Vein endothelial cell (primary cell): ENCODE measurements around the gene ZDHHC13. TPM values are rescaled to one million over a fixed set of nuclear protein-coding genes. Genes with fewer than 3 reads are reported as not detected.

Experiments
- total RNA-seq: library from RNA; depleted of rRNA; stranded (reverse); fragments of >200 nt; gene quantifications from 2 replicates; pipeline ENCODE4 v1.2.3, GENCODE V29; 2012

The ZDHHC13 gene, protein sequence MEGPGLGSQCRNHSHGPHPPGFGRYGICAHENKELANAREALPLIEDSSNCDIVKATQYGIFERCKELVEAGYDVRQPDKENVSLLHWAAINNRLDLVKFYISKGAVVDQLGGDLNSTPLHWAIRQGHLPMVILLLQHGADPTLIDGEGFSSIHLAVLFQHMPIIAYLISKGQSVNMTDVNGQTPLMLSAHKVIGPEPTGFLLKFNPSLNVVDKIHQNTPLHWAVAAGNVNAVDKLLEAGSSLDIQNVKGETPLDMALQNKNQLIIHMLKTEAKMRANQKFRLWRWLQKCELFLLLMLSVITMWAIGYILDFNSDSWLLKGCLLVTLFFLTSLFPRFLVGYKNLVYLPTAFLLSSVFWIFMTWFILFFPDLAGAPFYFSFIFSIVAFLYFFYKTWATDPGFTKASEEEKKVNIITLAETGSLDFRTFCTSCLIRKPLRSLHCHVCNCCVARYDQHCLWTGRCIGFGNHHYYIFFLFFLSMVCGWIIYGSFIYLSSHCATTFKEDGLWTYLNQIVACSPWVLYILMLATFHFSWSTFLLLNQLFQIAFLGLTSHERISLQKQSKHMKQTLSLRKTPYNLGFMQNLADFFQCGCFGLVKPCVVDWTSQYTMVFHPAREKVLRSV
- 46.4 and 80.3 TPM in 2 replicates for total RNA-seq

DNA sequence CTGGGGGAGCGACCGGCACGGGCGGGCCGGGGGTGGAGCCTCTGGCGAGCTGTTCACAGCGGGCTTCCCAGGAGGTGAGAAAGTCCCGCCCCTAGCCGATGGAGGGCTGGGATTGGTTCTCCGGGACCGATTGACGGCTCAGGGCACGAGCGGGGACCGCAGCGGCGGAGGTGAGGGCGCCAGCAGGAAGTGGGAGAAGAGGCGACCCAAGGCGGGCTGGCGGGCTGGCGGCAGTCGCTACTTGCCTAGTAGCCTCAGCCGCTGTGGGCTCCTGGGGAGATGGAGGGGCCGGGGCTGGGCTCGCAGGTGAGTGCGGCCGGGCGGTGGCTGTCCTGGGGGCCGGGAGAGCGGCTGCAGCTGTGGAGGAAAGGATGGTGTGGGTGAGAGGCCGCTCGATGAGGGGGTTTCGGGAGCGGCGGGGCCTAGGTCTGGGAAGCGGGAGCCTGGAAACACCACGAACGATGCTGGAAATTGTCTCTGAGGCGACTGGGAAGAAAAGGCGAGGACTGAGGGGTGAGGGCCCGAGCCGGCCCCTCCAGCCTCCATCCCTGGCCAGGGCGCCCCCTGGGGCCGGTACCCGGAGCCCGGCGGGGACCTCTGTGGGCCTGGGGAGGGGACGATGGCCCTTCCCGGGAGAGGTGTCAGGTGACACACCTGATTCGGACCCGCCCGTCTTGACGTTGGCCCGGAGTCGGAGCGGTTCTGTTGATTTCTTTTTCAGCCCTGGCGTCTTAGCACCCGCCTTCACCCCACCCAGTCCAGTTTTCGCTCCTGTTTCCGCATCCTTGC is at the start of gene ZDHHC13:
Gene ZDHHC13 (plus strand): TSS at position 198 of the 789 bp plus-strand sequence. CDS start 82 bp downstream, at position 280.

GRCh38 chr11:19201737-19202605 is 85.0 kb downstream of the ZDHHC13 start, which contains the start of gene CSRP3:
Gene CSRP3, minus strand, starts transcription at chr11:19201983. Its CDS starts 9,535 bp downstream, at chr11:19192448.

Other genes starting within 250 kb of the ZDHHC13 start
- not detected in 2 replicates for gene MRGPRX1, start 177.8 kb upstream of the ZDHHC13 start, total RNA-seq
- gene MRGPRX2, start 56.5 kb upstream of the ZDHHC13 start, total RNA-seq = not detected in 2 replicates
- not detected in 2 replicates for gene CSRP3, start 84.8 kb downstream of the ZDHHC13 start, total RNA-seq
- 2.9 and 7.5 TPM in 2 replicates for gene E2F8, start 123.8 kb downstream of the ZDHHC13 start, total RNA-seq